Fibroblast of skin of left quadriceps (primary cell): Measurements from ENCODE around the gene EFNB1.

ENCODE experiments used
- DNase-seq, 2 experiments: peaks; one replicate each; pipeline ENCODE4 v3.0.0-alpha.2; 2013; ENCODE audit warnings: low read depth in 2 of 2

EFNB1 gene

GRCh38 chrX:68883800-68884199, 55.0 kb downstream of the EFNB1 start:
- no peak for DNase-seq

DNA sequence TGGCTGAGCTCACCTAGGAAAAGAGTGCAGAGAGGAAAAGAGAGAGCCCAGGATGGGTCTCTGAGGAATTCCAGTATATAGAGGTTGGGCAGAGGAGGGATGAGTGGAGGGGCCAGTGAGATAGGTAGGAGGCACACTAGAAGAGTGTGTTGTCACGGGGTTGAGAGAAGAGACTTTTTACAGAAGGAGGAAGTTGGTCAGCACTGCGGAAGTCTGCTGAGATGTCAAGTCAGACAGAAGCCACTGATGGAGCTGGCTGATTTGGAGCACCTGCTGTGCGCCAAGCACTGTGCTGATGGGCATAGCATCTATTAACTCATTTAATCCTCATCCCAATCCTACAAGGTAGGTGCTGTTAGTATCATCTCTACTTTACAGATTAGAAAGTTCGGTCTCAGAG, 60.4 kb downstream of the EFNB1 start:
- no peak for DNase-seq
